Liver (tissue), 9 donors: ENCODE measurements around the gene P3H2. TPM values are rescaled to one million over a fixed set of nuclear protein-coding genes. Genes with fewer than 3 reads are reported as not detected.

Source experiments
- DNase-seq: peaks from one replicate; pipeline ENCODE4 v3.0.0-alpha.2; 2017; ENCODE audit warnings: low spot score
- H3K27ac ChIP-seq, 2 donors: one replicate each; pipeline ENCODE4 v1.7.0; 2013; ENCODE audit warnings: inconsistent platforms in 2 of 2, low read length in 2 of 2, control low read depth in 1 of 2, low read depth in 1 of 2, mild to moderate bottlenecking in 1 of 2
- H3K27me3 ChIP-seq, 4 donors: one replicate each; pipeline versions ENCODE4 v1.6.1 to v1.7.0; 2013; ENCODE audit warnings: low read length in 3 of 4, inconsistent platforms in 1 of 4, mild to moderate bottlenecking in 1 of 4, moderate library complexity in 1 of 4; ENCODE audit not compliant: control insufficient read depth in 4 of 4, insufficient read depth in 4 of 4
- H3K36me3 ChIP-seq, 4 donors: one replicate each; pipeline versions ENCODE4 v1.6.1 to v1.7.0; 2013; ENCODE audit warnings: low read length in 3 of 4, mild to moderate bottlenecking in 3 of 4, low read depth in 1 of 4, moderate library complexity in 1 of 4; ENCODE audit not compliant: control insufficient read depth in 4 of 4, insufficient read depth in 3 of 4
- H3K4me1 ChIP-seq, 4 donors: one replicate each; pipeline versions ENCODE4 v1.6.1 to v1.7.0; 2013; ENCODE audit warnings: low read length in 3 of 4, mild to moderate bottlenecking in 3 of 4, moderate library complexity in 1 of 4; ENCODE audit not compliant: control insufficient read depth in 4 of 4, insufficient read depth in 4 of 4
- H3K4me3 ChIP-seq, 3 donors: one replicate each; pipeline versions ENCODE4 v1.6.1 to v1.7.0; 2013; ENCODE audit warnings: low read length in 3 of 3, control low read depth in 1 of 3, low read depth in 1 of 3, mild to moderate bottlenecking in 1 of 3
- H3K9ac ChIP-seq, 2 donors: one replicate each; pipeline ENCODE4 v1.7.0; 2013; ENCODE audit warnings: low read length in 2 of 2, mild to moderate bottlenecking in 2 of 2, moderate library complexity in 2 of 2, control low read depth in 1 of 2, low read depth in 1 of 2
- H3K9me3 ChIP-seq, 4 donors: one replicate each; pipeline versions ENCODE4 v1.6.1 to v1.7.0; 2013; ENCODE audit warnings: low read length in 3 of 4; ENCODE audit not compliant: control insufficient read depth in 4 of 4
- EGR1 ChIP-seq, 2 donors: IDR thresholded peaks; 2 replicates each; pipeline ENCODE4 v1.6.1; 2016 to 2018; ENCODE audit warnings: antibody characterized with exemption in 2 of 2, low read depth in 2 of 2
- FOXA1 ChIP-seq: IDR thresholded peaks from 2 replicates; pipeline ENCODE4 v1.6.1; 2016; ENCODE audit warnings: antibody characterized with exemption
- FOXA2 ChIP-seq: IDR thresholded peaks from 2 replicates; pipeline ENCODE4 v1.6.1; 2016; ENCODE audit warnings: antibody characterized with exemption
- GABPA ChIP-seq, 2 donors: IDR thresholded peaks in 1 of 2; conservative IDR thresholded peaks in 1 of 2; 2 replicates each; pipeline ENCODE4 v1.6.1; 2016; ENCODE audit warnings: antibody characterized with exemption in 2 of 2, mild to moderate bottlenecking in 1 of 2, moderate library complexity in 1 of 2
- HNF4A ChIP-seq, 2 donors: conservative IDR thresholded peaks; 2 replicates each; pipeline ENCODE4 v1.6.1; 2016; ENCODE audit warnings: antibody characterized with exemption in 2 of 2, mild to moderate bottlenecking in 2 of 2
- HNF4G ChIP-seq: IDR thresholded peaks from 2 replicates; pipeline ENCODE4 v1.6.1; 2016; ENCODE audit warnings: antibody characterized with exemption
- JUND ChIP-seq, 2 donors: IDR thresholded peaks; 2 replicates each; pipeline ENCODE4 v1.6.1; 2016; ENCODE audit warnings: antibody characterized with exemption in 2 of 2
- NR2F2 ChIP-seq: IDR thresholded peaks from 2 replicates; pipeline ENCODE4 v1.6.1; 2016; ENCODE audit warnings: antibody characterized with exemption
- RAD21 ChIP-seq, 2 donors: IDR thresholded peaks; 2 replicates each; pipeline ENCODE4 v1.6.1; 2016; ENCODE audit warnings: antibody characterized with exemption in 2 of 2, mild to moderate bottlenecking in 2 of 2
- RXRA ChIP-seq, 2 donors: IDR thresholded peaks; 2 replicates each; pipeline ENCODE4 v1.6.1; 2017 to 2018; ENCODE audit warnings: antibody characterized with exemption in 2 of 2, mild to moderate bottlenecking in 1 of 2
- SP1 ChIP-seq: IDR thresholded peaks from 2 replicates; pipeline ENCODE4 v1.6.1; 2018; ENCODE audit warnings: antibody characterized with exemption, mild to moderate bottlenecking
- TAF1 ChIP-seq: conservative IDR thresholded peaks from 2 replicates; pipeline ENCODE4 v1.6.1; 2016; ENCODE audit warnings: antibody characterized with exemption, mild to moderate bottlenecking
- YY1 ChIP-seq: IDR thresholded peaks from 2 replicates; pipeline ENCODE4 v1.6.1; 2016; ENCODE audit warnings: antibody characterized with exemption, mild to moderate bottlenecking
- WGBS: extraction: QIAGEN DNeasy Blood & Tissue Kit; methylation state at CpG from one replicate; pipeline ENCODE4 v1.1.7; 2013; 5-methylcytosine and 5-hydroxymethylcytosine counted together
- polyA plus RNA-seq, 2 donors: library from polyadenylated mRNA; stranded (reverse) in 1 of 2; unstranded in 1 of 2; fragments of 200-250 nt in 1 of 2; fragments of >200 nt in 1 of 2; fragmentation: Nextera tagmentation in 1 of 2; extraction: Ambion mirVana in 1 of 2; gene quantifications; one replicate each; pipeline versions ENCODE4 v1.2.1 to v1.2.3, GENCODE V29; 2013 to 2015
- total RNA-seq, 2 donors: library from RNA; depleted of rRNA; stranded (reverse); fragments of >200 nt; gene quantifications; one replicate each; pipeline ENCODE4 v1.2.3, GENCODE V29; 2014
- TF ChIP-seq, protein P1 (sequence below): IDR thresholded peaks from 2 replicates; pipeline ENCODE4 v1.6.1; 2016; ENCODE audit warnings: antibody characterized with exemption
- TF ChIP-seq, protein P2 (sequence below): IDR thresholded peaks from 2 replicates; pipeline ENCODE4 v1.6.1; 2016; ENCODE audit warnings: antibody characterized with exemption
- TF ChIP-seq, protein P3 (sequence below): fragments of 150-350 bp; IDR thresholded peaks from 2 replicates; pipeline ENCODE4 v1.5.1; 2017; ENCODE audit warnings: improper control_type of control experiment, low read depth, low read length; ENCODE audit not compliant: missing input control
- TF ChIP-seq, protein P4 (sequence below): IDR thresholded peaks from 2 replicates; pipeline ENCODE4 v1.6.1; 2016; ENCODE audit warnings: antibody characterized with exemption
- TF ChIP-seq, protein P5 (sequence below): IDR thresholded peaks from 2 replicates; pipeline ENCODE4 v1.6.1; 2016; ENCODE audit warnings: antibody characterized with exemption, mild to moderate bottlenecking
- donor health status: healthy.
- donor health status: healthy.
- donor health status: healthy.
- donor health status: healthy.
- donor health status: healthy.

Gene P3H2
- total and polyA plus RNA-seq, 4 donors = 1.9 to 6.9 (median 4.1) TPM

DNA sequence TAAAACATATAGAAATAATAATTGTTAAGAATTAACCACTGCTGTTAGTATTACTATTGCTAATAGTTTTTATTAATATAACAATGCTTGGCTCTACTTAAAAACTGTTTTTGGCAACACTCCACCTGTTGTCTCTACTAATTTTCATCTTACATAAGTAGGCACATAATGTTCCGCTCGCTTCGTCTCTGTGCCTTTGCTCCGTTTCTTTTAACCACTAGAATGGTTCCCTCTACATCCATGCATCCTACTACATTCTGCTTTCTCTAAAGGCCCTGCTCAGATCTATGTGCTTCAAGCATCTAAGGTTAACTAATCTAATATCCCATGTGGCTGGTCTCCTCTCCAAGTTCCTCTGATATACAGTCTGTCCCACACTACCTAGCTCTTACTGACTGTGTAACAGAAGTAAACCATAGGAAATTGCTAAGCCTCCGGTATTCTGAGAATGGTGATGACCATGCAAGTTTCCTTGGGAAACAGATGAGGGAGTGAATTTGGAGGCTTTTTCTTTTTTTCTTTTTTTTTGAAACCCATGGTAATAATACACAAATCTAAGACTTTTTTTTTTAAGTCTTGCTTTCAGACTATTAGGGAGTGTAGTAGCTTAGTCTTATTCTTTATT lies 138.3 kb downstream of the P3H2 start:
- H3K9me3 ChIP-seq = no peaks in the 10 kb centered on the region
- WGBS = 69% methylated on average over 5 of the region's 5 CpGs
- TF ChIP-seq RAD21 (IDR thresholded peaks at IDR 0.05) = no peak
- no peak for TF ChIP-seq NR2F2
- TF ChIP-seq, protein P1, sequence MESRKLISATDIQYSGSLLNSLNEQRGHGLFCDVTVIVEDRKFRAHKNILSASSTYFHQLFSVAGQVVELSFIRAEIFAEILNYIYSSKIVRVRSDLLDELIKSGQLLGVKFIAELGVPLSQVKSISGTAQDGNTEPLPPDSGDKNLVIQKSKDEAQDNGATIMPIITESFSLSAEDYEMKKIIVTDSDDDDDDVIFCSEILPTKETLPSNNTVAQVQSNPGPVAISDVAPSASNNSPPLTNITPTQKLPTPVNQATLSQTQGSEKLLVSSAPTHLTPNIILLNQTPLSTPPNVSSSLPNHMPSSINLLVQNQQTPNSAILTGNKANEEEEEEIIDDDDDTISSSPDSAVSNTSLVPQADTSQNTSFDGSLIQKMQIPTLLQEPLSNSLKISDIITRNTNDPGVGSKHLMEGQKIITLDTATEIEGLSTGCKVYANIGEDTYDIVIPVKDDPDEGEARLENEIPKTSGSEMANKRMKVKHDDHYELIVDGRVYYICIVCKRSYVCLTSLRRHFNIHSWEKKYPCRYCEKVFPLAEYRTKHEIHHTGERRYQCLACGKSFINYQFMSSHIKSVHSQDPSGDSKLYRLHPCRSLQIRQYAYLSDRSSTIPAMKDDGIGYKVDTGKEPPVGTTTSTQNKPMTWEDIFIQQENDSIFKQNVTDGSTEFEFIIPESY = no peak
- no peak for TF ChIP-seq FOXA1
- TF ChIP-seq, protein P2, sequence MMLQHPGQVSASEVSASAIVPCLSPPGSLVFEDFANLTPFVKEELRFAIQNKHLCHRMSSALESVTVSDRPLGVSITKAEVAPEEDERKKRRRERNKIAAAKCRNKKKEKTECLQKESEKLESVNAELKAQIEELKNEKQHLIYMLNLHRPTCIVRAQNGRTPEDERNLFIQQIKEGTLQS = no peak
- no peak for TF ChIP-seq TAF1
- TF ChIP-seq JUND (IDR thresholded peaks at IDR 0.05) = no peak
- TF ChIP-seq YY1 = no peak
- TF ChIP-seq EGR1 (IDR thresholded peaks at IDR 0.05; ENCODE audit: low read depth in 2 of 2) = no peak
- no peak for TF ChIP-seq SP1
- TF ChIP-seq, protein P3, sequence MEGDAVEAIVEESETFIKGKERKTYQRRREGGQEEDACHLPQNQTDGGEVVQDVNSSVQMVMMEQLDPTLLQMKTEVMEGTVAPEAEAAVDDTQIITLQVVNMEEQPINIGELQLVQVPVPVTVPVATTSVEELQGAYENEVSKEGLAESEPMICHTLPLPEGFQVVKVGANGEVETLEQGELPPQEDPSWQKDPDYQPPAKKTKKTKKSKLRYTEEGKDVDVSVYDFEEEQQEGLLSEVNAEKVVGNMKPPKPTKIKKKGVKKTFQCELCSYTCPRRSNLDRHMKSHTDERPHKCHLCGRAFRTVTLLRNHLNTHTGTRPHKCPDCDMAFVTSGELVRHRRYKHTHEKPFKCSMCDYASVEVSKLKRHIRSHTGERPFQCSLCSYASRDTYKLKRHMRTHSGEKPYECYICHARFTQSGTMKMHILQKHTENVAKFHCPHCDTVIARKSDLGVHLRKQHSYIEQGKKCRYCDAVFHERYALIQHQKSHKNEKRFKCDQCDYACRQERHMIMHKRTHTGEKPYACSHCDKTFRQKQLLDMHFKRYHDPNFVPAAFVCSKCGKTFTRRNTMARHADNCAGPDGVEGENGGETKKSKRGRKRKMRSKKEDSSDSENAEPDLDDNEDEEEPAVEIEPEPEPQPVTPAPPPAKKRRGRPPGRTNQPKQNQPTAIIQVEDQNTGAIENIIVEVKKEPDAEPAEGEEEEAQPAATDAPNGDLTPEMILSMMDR = no peak
- no peak for TF ChIP-seq RXRA (IDR thresholded peaks at IDR 0.05)
- TF ChIP-seq, protein P4, sequence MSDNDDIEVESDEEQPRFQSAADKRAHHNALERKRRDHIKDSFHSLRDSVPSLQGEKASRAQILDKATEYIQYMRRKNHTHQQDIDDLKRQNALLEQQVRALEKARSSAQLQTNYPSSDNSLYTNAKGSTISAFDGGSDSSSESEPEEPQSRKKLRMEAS = no peak

DNA sequence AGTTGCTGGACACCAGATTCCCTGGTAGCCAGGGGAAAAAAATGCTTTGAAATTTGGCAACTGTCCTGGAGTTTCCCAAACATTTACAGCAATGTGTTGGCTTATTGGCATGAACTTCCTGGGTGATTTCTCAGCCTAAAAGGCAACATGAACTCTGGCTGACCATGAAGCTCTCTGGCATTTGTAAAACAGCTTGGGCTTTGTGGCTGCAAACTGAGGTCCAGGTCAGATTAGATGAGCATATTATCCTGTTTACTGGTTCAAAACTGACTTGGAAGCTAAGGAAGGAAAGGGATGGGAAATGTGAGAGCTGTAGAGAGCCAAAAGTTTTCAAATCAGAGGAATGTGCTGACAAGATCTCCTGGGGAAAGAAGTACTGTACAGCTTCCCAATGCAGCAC lies 139.0 kb downstream of the P3H2 start:
- DNase-seq = no peak
- Histone ChIP-seq H3K4me3 (no peak overlapping the region), H3K27ac (peak overlapping the region; percentile 22 to 27), H3K9ac (no peak overlapping the region), H3K9me3 (no peaks in the 10 kb centered on the region), H3K36me3 (no peaks in the 10 kb centered on the region), H3K4me1 (peaks cover 0 to 11% (median 4%) of the 10 kb centered on the region in 4 donors), H3K27me3 (no peaks in the 10 kb centered on the region)
- TF ChIP-seq, protein P4 = peak; percentile 76
- peak; percentile 72 to 87 for TF ChIP-seq HNF4A (conservative IDR thresholded peaks at IDR 0.05)
- TF ChIP-seq TAF1 = no peak
- TF ChIP-seq, protein P2 = peak; percentile 49
- TF ChIP-seq FOXA2 = peak; percentile 81
- peak; percentile 84 for TF ChIP-seq SP1
- TF ChIP-seq RXRA (IDR thresholded peaks at IDR 0.05) = peak; percentile 87 to 97
- peak; percentile 70 for TF ChIP-seq FOXA1
- TF ChIP-seq HNF4G = peak; percentile 41
- TF ChIP-seq GABPA (IDR thresholded peaks at IDR 0.05 in 1 of 2, conservative IDR thresholded peaks at IDR 0.05 in 1 of 2) = peak in 1 of 2 donors; percentile 66
- TF ChIP-seq NR2F2 = peak; percentile 85
- TF ChIP-seq RAD21 (IDR thresholded peaks at IDR 0.05) = peak; percentile 59 to 64
- TF ChIP-seq, protein P5, sequence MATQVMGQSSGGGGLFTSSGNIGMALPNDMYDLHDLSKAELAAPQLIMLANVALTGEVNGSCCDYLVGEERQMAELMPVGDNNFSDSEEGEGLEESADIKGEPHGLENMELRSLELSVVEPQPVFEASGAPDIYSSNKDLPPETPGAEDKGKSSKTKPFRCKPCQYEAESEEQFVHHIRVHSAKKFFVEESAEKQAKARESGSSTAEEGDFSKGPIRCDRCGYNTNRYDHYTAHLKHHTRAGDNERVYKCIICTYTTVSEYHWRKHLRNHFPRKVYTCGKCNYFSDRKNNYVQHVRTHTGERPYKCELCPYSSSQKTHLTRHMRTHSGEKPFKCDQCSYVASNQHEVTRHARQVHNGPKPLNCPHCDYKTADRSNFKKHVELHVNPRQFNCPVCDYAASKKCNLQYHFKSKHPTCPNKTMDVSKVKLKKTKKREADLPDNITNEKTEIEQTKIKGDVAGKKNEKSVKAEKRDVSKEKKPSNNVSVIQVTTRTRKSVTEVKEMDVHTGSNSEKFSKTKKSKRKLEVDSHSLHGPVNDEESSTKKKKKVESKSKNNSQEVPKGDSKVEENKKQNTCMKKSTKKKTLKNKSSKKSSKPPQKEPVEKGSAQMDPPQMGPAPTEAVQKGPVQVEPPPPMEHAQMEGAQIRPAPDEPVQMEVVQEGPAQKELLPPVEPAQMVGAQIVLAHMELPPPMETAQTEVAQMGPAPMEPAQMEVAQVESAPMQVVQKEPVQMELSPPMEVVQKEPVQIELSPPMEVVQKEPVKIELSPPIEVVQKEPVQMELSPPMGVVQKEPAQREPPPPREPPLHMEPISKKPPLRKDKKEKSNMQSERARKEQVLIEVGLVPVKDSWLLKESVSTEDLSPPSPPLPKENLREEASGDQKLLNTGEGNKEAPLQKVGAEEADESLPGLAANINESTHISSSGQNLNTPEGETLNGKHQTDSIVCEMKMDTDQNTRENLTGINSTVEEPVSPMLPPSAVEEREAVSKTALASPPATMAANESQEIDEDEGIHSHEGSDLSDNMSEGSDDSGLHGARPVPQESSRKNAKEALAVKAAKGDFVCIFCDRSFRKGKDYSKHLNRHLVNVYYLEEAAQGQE = peak; percentile 87
- peak; percentile 84 for TF ChIP-seq YY1
- TF ChIP-seq, protein P1 = peak; percentile 74
- peak in 1 of 2 donors; percentile 90 for TF ChIP-seq JUND (IDR thresholded peaks at IDR 0.05)

More for the DNA sequence above, 138.3 kb downstream of the P3H2 start:
- H3K9ac ChIP-seq = no peak overlapping the region
- peaks cover 0 to 11% (median 4%) of the 10 kb centered on the region in 4 donors for H3K4me1 ChIP-seq
- H3K27me3 ChIP-seq = no peaks in the 10 kb centered on the region
- H3K36me3 ChIP-seq = no peaks in the 10 kb centered on the region
- no peak overlapping the region for H3K4me3 ChIP-seq
- H3K27ac ChIP-seq = no peak overlapping the region
- no peak for DNase-seq
